IPS DF 6.9 (cell line): ENCODE measurements around the gene PLD5.
A peak's percentile ranks its signal among the peaks of the same experiment; 100 is the strongest.
"Not testable (repeated sequence)": the region's sequence is repeated elsewhere in the genome, so short reads cannot be mapped to it uniquely, and the experiment has no call there.

Experiments used
- DNase-seq: peaks from one replicate; pipeline ENCODE4 v3.0.0-alpha.2; 2013; ENCODE audit warnings: low read depth, low spot score
- H3K27ac ChIP-seq: one replicate; pipeline ENCODE4 v1.5.1; 2013; ENCODE audit warnings: low read length, control low read depth
- H3K27me3 ChIP-seq: 2 replicates; pipeline ENCODE4 v1.6.1; 2013; ENCODE audit warnings: mild to moderate bottlenecking, low read length; ENCODE audit not compliant: control insufficient read depth, insufficient read depth
- H3K36me3 ChIP-seq: 2 replicates; pipeline ENCODE4 v1.6.1; 2013; ENCODE audit warnings: low read length; ENCODE audit not compliant: control insufficient read depth, insufficient read depth
- H3K4me1 ChIP-seq: 2 replicates; pipeline ENCODE4 v1.6.1; 2013; ENCODE audit warnings: low read length; ENCODE audit not compliant: control insufficient read depth, insufficient read depth
- H3K4me3 ChIP-seq: 2 replicates; pipeline ENCODE4 v1.5.1; 2013; ENCODE audit warnings: mild to moderate bottlenecking, low read length
- H3K9me3 ChIP-seq: 2 replicates; pipeline ENCODE4 v1.6.1; 2013; ENCODE audit warnings: low read length, inconsistent platforms; ENCODE audit not compliant: control insufficient read depth, insufficient read depth
- WGBS: extraction: QIAGEN DNeasy Blood & Tissue Kit; methylation state at CpG from one replicate; pipeline ENCODE4 v1.1.7; 2013; ENCODE audit warnings: mixed read lengths, missing lambda C conversion rate; ENCODE audit not compliant: insufficient read length, insufficient coverage; 5-methylcytosine and 5-hydroxymethylcytosine counted together

The PLD5 gene

GRCh38 chr1:242139442-242139841 lies 385.1 kb downstream of the PLD5 start:
- Histone ChIP-seq H3K4me3 (no peak overlapping the region), H3K36me3 (no peaks in the 10 kb centered on the region), H3K4me1 (no peaks in the 10 kb centered on the region), H3K9me3 (0 out of 2 replicates have a peak, but pooled peaks cover 1% of the 10 kb centered on the region), H3K27ac (no peak overlapping the region), H3K27me3 (no peaks in the 10 kb centered on the region)
- no peak for DNase-seq
- no CpG with 5 or more reads among the region's 6 CpGs for WGBS

- Histone ChIP-seq H3K27ac (no peak overlapping the region), H3K4me1 (no peaks in the 10 kb centered on the region), H3K4me3 (no peak overlapping the region), H3K27me3 (no peaks in the 10 kb centered on the region), H3K36me3 (no peaks in the 10 kb centered on the region), H3K9me3 (0 out of 2 replicates have a peak, but pooled peaks cover 1% of the 10 kb centered on the region)
- no CpG with 5 or more reads among the region's 3 CpGs for WGBS
- no peak for DNase-seq
Observed at GRCh38 chr1:242133796-242134195, 390.7 kb downstream of the PLD5 start.

- Histone ChIP-seq H3K4me3 (no peak overlapping the region), H3K4me1 (no peaks in the 10 kb centered on the region), H3K9me3 (0 out of 2 replicates have a peak, but pooled peaks cover 1% of the 10 kb centered on the region), H3K36me3 (no peaks in the 10 kb centered on the region), H3K27me3 (no peaks in the 10 kb centered on the region), H3K27ac (no peak overlapping the region)
- WGBS = no CpG with 5 or more reads among the region's 1 CpG
- DNase-seq = no peak
Observed at GRCh38 chr1:242133351-242133750, 391.1 kb downstream of the PLD5 start.

- Histone ChIP-seq H3K36me3 (no peaks in the 10 kb centered on the region), H3K9me3 (no peaks in the 10 kb centered on the region), H3K4me1 (no peaks in the 10 kb centered on the region), H3K4me3 (no peak overlapping the region), H3K27ac (no peak overlapping the region), H3K27me3 (no peaks in the 10 kb centered on the region)
- whole genome bisulfite sequencing = no CpG with 5 or more reads among the region's 9 CpGs
- DNase-seq = no peak
Observed at GRCh38 chr1:242132121-242132817, 392.2 kb downstream of the PLD5 start.

- no CpG with 5 or more reads among the region's 8 CpGs for WGBS
- Histone ChIP-seq H3K36me3 (no peaks in the 10 kb centered on the region), H3K4me3 (no peak overlapping the region), H3K4me1 (no peaks in the 10 kb centered on the region), H3K27me3 (no peaks in the 10 kb centered on the region), H3K27ac (no peak overlapping the region), H3K9me3 (no peaks in the 10 kb centered on the region)
- peak; percentile 18 for DNase-seq
Observed at GRCh38 chr1:242128951-242129502, 395.5 kb downstream of the PLD5 start.

- DNase-seq = no peak
- Histone ChIP-seq H3K4me3 (no peak overlapping the region), H3K27ac (no peak overlapping the region), H3K36me3 (no peaks in the 10 kb centered on the region), H3K4me1 (no peaks in the 10 kb centered on the region), H3K9me3 (no peaks in the 10 kb centered on the region), H3K27me3 (no peaks in the 10 kb centered on the region)
- no CpG with 5 or more reads among the region's 2 CpGs for whole genome bisulfite sequencing
Observed at GRCh38 chr1:242120432-242120831, 404.1 kb downstream of the PLD5 start.

- no CpG with 5 or more reads among the region's 4 CpGs for WGBS
- DNase-seq = no peak
Observed at GRCh38 chr1:242100921-242101320, 423.6 kb downstream of the PLD5 start.

GRCh38 chr1:242097283-242097682 lies 427.2 kb downstream of the PLD5 start:
- no CpG with 5 or more reads among the region's 3 CpGs for WGBS
- H3K27me3 ChIP-seq, H3K27ac ChIP-seq, H3K36me3 ChIP-seq, H3K9me3 ChIP-seq, H3K4me3 ChIP-seq, H3K4me1 ChIP-seq, DNase-seq: not testable (repeated sequence)

More at GRCh38 chr1:242100921-242101320, 423.6 kb downstream of the PLD5 start:
- Histone ChIP-seq H3K4me3 (no peak overlapping the region), H3K36me3 (no peaks in the 10 kb centered on the region), H3K27ac (no peak overlapping the region), H3K9me3 (no peaks in the 10 kb centered on the region), H3K27me3 (no peaks in the 10 kb centered on the region), H3K4me1 (no peaks in the 10 kb centered on the region)

GRCh38 chr1:242093116-242093515 lies 431.4 kb downstream of the PLD5 start:
- no peak for DNase-seq
- no peaks in the 10 kb centered on the region for H3K4me1 ChIP-seq
- WGBS = no CpG with 5 or more reads among the region's 11 CpGs

GRCh38 chr1:242089911-242090310 lies 434.6 kb downstream of the PLD5 start:
- H3K36me3 ChIP-seq = no peaks in the 10 kb centered on the region
- H3K4me3 ChIP-seq = no peak overlapping the region
- WGBS = no CpG with 5 or more reads among the region's 5 CpGs
- DNase-seq = no peak
- no peaks in the 10 kb centered on the region for H3K9me3 ChIP-seq
- no peaks in the 10 kb centered on the region for H3K27me3 ChIP-seq
- peaks cover 5% of the 10 kb centered on the region; the same call in 1 of the 2 replicates for H3K4me1 ChIP-seq
- H3K27ac ChIP-seq = no peak overlapping the region

More at GRCh38 chr1:242093116-242093515, 431.4 kb downstream of the PLD5 start:
- H3K36me3 ChIP-seq = no peaks in the 10 kb centered on the region
- H3K9me3 ChIP-seq = no peaks in the 10 kb centered on the region
- no peaks in the 10 kb centered on the region for H3K27me3 ChIP-seq
- H3K27ac ChIP-seq = no peak overlapping the region
- no peak overlapping the region for H3K4me3 ChIP-seq

GRCh38 chr1:242088875-242089274 lies 435.6 kb downstream of the PLD5 start:
- H3K4me3 ChIP-seq = no peak overlapping the region
- no peak overlapping the region for H3K27ac ChIP-seq
- no CpG with 5 or more reads among the region's 2 CpGs for WGBS
- no peaks in the 10 kb centered on the region for H3K27me3 ChIP-seq
- peaks cover 5% of the 10 kb centered on the region; the same call in 1 of the 2 replicates for H3K4me1 ChIP-seq
- H3K9me3 ChIP-seq = no peaks in the 10 kb centered on the region
- no peaks in the 10 kb centered on the region for H3K36me3 ChIP-seq
- DNase-seq = no peak
